Dendritic cell treated with granulocyte-macrophage colony-stimulating factor and Interleukin-4, amounts not matched to agents 40 ng/mL and 50 ng/mL, for 4 days (primary cell): ENCODE data around the gene GAB4.
"Not testable (repeated sequence)": the region's sequence is repeated elsewhere in the genome, so short reads cannot be mapped to it uniquely, and the experiment has no call there.

ENCODE experiments used
- H3K27ac Mint-ChIP-seq: one replicate; pipeline ENCODE4 v1.8.0; 2022; ENCODE audit warnings: mild to moderate bottlenecking, mixed read lengths
- H3K27me3 Mint-ChIP-seq: one replicate; pipeline ENCODE4 v1.8.0; 2022; ENCODE audit warnings: mild to moderate bottlenecking, mixed read lengths
- H3K36me3 Mint-ChIP-seq: one replicate; pipeline ENCODE4 v1.8.0; 2022; ENCODE audit warnings: low read depth, mixed read lengths
- H3K4me1 Mint-ChIP-seq: one replicate; pipeline ENCODE4 v1.8.0; 2022; ENCODE audit warnings: low read depth, mixed read lengths
- H3K4me3 Mint-ChIP-seq: one replicate; pipeline ENCODE4 v1.8.0; 2022; ENCODE audit warnings: mild to moderate bottlenecking, moderate library complexity, mixed read lengths
- H3K9me3 Mint-ChIP-seq: one replicate; pipeline ENCODE4 v1.8.0; 2022; ENCODE audit warnings: mixed read lengths
- intact Hi-C: fragments of 100-400 bp; cut with micrococcal nuclease; formaldehyde crosslinking; loops from one replicate; pipeline ENCODE4 v1.15.0; 2022

Gene GAB4

GRCh38 chr22:16959345-16959930 is 48.6 kb downstream of the GAB4 start:
- Mint-ChIP-seq H3K9me3 (no peaks in the 10 kb centered on the region), H3K27ac (no peak overlapping the region)
- intact Hi-C loops, result no loop called here

DNA sequence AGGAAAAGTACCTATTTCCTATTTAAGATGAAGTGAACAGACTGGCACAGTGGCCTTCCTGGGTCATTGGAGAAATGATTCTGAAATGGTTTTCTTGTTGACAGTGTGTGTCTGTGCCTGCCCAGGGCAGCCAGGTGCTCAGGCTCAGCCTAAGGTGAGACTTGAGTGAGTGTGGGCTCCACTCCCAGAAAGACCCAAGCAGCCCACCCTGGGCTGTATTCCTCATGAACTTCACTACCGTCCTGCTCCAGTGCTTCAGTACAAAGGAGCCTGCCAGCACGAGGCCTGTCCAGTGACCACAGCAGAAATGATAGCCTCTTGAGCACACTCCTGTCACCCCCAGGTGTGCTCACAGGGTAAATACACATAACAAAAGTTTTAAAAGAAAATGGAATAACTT is 49.5 kb downstream of the GAB4 start:
- Mint-ChIP-seq H3K36me3 (no peaks in the 10 kb centered on the region), H3K4me3 (no peak overlapping the region), H3K27me3 (no peaks in the 10 kb centered on the region), H3K4me1 (no peaks in the 10 kb centered on the region), H3K27ac (no peak overlapping the region), H3K9me3 (no peaks in the 10 kb centered on the region)
- intact Hi-C loops, result no loop called here

More at GRCh38 chr22:16959345-16959930, 48.6 kb downstream of the GAB4 start:
- Mint-ChIP-seq H3K4me3 (no peak overlapping the region), H3K27me3 (no peaks in the 10 kb centered on the region), H3K4me1 (no peaks in the 10 kb centered on the region), H3K36me3 (no peaks in the 10 kb centered on the region)

GRCh38 chr22:16957781-16958180 is 50.2 kb downstream of the GAB4 start:
- Mint-ChIP-seq H3K27ac (no peak overlapping the region), H3K36me3 (no peaks in the 10 kb centered on the region), H3K27me3 (no peaks in the 10 kb centered on the region), H3K9me3 (no peaks in the 10 kb centered on the region), H3K4me1 (no peaks in the 10 kb centered on the region), H3K4me3 (no peak overlapping the region)
- intact Hi-C loops, result no loop called here

DNA sequence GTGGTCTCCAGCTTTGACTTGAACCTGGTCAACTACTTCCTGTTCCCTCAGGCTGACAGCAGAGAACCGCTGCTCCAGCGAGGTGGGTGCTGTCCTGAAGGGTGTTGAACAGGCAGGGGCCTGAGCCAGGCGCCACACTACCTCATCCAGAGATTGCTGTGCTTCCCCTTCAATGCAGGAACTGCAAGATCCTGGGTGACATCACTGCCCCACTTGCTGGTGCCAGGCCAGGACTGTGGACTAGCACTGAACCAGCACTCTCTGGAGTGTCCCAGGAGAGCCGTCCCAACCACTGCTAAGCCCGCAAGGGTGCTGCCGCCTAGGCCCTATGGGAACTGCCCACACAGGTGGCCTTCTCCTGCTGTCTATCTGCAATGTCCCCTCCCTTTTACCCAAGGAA is 51.7 kb downstream of the GAB4 start:
- Mint-ChIP-seq H3K9me3 (no peaks in the 10 kb centered on the region), H3K4me1 (no peaks in the 10 kb centered on the region), H3K27ac (no peak overlapping the region), H3K4me3 (no peak overlapping the region), H3K27me3 (peaks cover 1% of the 10 kb centered on the region), H3K36me3 (no peaks in the 10 kb centered on the region)
- intact Hi-C loops, result no loop called here

GRCh38 chr22:16955678-16956210 is 52.3 kb downstream of the GAB4 start:
- H3K9me3 Mint-ChIP-seq, result no peaks in the 10 kb centered on the region
- no peaks in the 10 kb centered on the region for H3K36me3 Mint-ChIP-seq
- no peak overlapping the region for H3K4me3 Mint-ChIP-seq
- no peaks in the 10 kb centered on the region for H3K4me1 Mint-ChIP-seq
- intact Hi-C loops, result no loop called here
- peaks cover 1% of the 10 kb centered on the region for H3K27me3 Mint-ChIP-seq
- H3K27ac Mint-ChIP-seq, result no peak overlapping the region

DNA sequence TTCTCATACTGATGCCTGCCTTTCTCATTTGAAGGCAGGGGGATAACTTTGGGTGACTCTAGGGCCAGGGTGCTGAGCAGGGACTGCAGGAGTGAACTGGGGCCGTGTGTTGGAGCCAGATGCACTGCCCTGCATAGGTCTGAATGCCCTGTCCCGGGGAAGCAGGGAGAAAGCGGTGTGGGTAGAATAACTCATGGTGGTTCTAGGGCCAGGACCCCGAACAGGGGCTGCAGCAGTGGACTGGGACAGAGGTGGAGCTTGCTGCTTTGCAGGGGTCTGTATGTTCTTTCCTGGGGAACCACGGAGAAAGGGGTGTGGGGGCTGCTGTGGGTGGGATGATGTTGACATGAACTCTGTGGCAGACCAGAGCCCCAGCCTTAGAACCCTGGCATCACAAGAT is 52.9 kb downstream of the GAB4 start:
- H3K4me1 Mint-ChIP-seq, result no peaks in the 10 kb centered on the region
- no peaks in the 10 kb centered on the region for H3K36me3 Mint-ChIP-seq
- H3K9me3 Mint-ChIP-seq, result no peaks in the 10 kb centered on the region
- no peak overlapping the region for H3K4me3 Mint-ChIP-seq
- H3K27ac Mint-ChIP-seq, result no peak overlapping the region
- H3K27me3 Mint-ChIP-seq, result peaks cover 1% of the 10 kb centered on the region
- intact Hi-C loops, result no loop called here

DNA sequence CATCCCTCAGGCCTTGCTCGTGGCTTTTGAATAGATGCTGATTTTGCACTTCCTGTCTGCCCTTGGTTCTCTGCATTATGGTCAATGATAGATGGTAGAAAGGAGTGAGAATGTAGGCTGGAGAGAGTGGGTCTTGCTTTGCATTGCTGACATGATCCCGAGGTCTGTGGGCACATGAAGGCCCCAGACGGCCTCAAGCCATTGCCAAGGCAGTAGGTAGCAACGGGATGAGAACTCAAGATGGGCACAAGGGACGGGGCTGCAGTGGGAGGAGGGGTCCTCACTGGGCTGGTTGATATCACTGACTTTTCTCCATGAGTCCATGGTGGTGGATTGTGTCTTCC is 54.0 kb downstream of the GAB4 start:
- no peak overlapping the region for H3K27ac Mint-ChIP-seq
- H3K4me1 Mint-ChIP-seq, result no peaks in the 10 kb centered on the region
- no peaks in the 10 kb centered on the region for H3K36me3 Mint-ChIP-seq
- peaks cover 1% of the 10 kb centered on the region for H3K27me3 Mint-ChIP-seq
- no peaks in the 10 kb centered on the region for H3K9me3 Mint-ChIP-seq
- H3K4me3 Mint-ChIP-seq, result no peak overlapping the region
- intact Hi-C loops, result no loop called here

DNA sequence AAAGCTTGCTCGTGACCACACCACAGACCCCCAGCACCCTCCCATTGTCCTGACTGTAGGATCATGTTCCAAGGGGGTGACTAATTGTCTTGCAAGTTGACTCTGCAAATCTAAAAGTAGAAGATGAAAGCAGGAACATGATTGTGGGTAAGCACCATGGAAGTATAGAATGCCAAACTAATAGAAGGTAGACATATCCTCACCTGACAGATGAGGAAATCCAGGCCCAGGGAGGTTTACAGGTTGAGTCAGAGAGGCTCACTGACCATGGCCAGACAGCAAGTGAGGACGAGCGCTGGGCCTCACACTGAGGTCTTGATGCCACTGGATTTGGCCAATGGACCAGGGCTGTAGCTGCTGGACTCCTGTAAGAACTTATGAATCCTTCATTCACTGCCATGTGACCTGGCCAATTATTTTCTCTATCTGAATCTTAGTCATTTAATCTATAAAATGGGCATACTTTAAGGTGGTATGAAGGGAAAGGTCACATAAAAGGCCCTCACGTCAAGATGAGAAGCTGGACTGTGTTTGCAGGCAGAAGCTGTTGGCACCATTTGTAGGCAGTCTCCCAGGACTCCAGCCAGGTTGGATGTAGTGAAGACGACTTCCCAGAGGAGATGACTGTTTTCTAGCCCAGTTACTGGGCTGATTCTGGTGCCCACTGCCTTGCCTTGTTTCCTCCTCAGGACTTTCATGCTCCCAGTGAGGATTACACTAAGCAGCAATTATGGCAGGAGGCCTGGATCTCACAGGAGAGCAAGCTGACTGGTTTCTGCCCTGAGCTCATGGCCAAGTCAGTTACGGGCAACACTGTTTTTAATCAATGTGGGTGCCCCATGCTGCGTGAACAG is 54.6 kb downstream of the GAB4 start:
- H3K36me3 Mint-ChIP-seq, result no peaks in the 10 kb centered on the region
- no peak overlapping the region for H3K27ac Mint-ChIP-seq

DNA sequence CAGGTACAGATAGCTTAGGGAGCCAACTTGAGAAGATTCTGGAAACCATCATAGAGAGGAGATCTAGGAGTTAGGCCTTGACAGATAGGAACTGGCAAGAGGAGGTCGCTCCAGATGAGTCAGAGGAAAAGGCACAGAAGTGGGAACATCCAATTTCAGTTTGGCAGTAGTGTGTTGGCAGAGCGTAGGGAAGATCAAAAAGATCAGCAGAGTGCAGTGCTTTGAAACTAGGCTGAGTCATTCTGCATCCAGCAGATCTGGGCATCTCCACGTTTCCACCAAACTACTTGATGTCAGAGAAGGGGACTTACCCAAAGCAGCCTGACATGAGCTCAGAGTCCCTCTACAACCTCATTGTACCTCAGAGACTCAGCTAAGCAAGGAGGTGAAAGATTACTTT is 58.5 kb downstream of the GAB4 start:
- H3K27me3 Mint-ChIP-seq, result peaks cover 1% of the 10 kb centered on the region
- intact Hi-C loops, result no loop called here
- no peak overlapping the region for H3K4me3 Mint-ChIP-seq
- H3K9me3 Mint-ChIP-seq, result no peaks in the 10 kb centered on the region
- H3K4me1 Mint-ChIP-seq, result no peaks in the 10 kb centered on the region
- H3K27ac Mint-ChIP-seq, result no peak overlapping the region
- H3K36me3 Mint-ChIP-seq, result no peaks in the 10 kb centered on the region

More for the DNA sequence above, 54.6 kb downstream of the GAB4 start:
- Mint-ChIP-seq H3K4me3 (no peak overlapping the region), H3K9me3 (no peaks in the 10 kb centered on the region), H3K4me1 (no peaks in the 10 kb centered on the region), H3K27me3 (peaks cover 1% of the 10 kb centered on the region)
- intact Hi-C loops, result no loop called here

- no peak overlapping the region for H3K27ac Mint-ChIP-seq
- intact Hi-C loops, result no loop called here
- H3K9me3 Mint-ChIP-seq, result no peaks in the 10 kb centered on the region
- no peaks in the 10 kb centered on the region for H3K4me1 Mint-ChIP-seq
- H3K36me3 Mint-ChIP-seq, result no peaks in the 10 kb centered on the region
- H3K4me3 Mint-ChIP-seq, result no peak overlapping the region
- no peaks in the 10 kb centered on the region for H3K27me3 Mint-ChIP-seq
Measured at GRCh38 chr22:16937811-16938210, 70.2 kb downstream of the GAB4 start.

DNA sequence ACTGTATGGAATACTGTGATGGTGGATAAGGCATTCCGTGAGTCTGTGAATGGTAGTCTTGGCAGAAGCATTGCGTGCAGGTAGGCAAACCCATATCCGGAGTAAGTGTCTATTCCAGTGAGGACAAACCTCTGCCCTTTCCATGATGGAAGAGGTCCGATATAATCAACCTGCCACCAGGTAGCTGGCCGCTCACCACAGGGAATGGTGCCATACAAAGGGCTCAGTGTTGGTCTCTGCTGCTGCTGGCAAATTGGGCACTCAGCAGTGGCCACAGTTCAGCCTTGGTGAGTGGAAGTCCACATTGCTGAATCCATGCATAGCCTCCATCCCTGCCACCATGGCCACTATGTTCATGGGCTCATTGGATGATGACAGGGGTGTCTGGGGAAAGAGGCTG is 70.8 kb downstream of the GAB4 start:
- H3K4me1 Mint-ChIP-seq, H3K4me3 Mint-ChIP-seq, H3K27ac Mint-ChIP-seq, H3K9me3 Mint-ChIP-seq, H3K36me3 Mint-ChIP-seq, H3K27me3 Mint-ChIP-seq, intact Hi-C loops: not testable (repeated sequence)

DNA sequence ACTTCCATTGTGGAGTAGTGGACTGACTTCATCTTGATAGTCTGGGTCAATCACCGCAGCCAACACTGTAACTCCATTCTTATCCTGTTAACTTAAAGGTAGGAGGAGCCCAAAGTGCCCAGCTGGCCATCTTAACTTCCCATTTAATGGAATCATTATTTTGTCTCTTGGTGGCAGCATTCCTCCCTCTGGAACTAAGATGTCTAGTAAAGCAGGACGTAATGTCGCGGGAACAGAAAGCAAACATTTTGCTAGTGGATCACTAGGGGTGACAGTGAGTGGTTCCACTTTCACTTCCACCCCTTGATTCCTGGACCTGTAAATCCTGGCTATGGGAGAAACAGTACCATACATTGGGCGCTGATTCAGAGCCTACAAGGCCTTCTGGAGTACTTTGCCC is 71.4 kb downstream of the GAB4 start:
- Mint-ChIP-seq H3K36me3 (no peaks in the 10 kb centered on the region), H3K27me3 (peaks cover 1% of the 10 kb centered on the region), H3K27ac (no peak overlapping the region), H3K4me1 (no peaks in the 10 kb centered on the region), H3K4me3 (no peak overlapping the region), H3K9me3 (no peaks in the 10 kb centered on the region)
- intact Hi-C loops, result no loop called here

DNA sequence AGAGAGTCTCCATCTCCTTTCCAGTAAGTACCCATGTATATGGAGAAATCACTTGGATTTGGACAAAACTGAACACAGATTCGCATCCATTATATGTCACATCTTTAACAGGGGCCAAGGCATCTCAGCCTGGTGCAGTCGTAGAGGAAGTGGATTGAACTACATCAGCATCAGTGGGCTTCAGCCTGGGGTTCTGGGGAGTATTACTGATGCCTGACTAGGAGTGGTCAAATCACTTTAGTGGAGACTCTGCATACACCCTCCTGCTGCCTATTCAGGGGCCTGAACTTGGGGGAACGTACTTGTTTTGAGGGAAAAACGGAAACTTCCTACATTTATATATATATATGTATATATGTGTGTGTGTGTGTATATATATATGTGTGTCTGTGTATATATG is 72.8 kb downstream of the GAB4 start:
- H3K4me1 Mint-ChIP-seq, result no peaks in the 10 kb centered on the region
- no peaks in the 10 kb centered on the region for H3K9me3 Mint-ChIP-seq
- intact Hi-C loops, result no loop called here
- no peak overlapping the region for H3K27ac Mint-ChIP-seq
- no peak overlapping the region for H3K4me3 Mint-ChIP-seq
- no peaks in the 10 kb centered on the region for H3K36me3 Mint-ChIP-seq
- H3K27me3 Mint-ChIP-seq, result peaks cover 5% of the 10 kb centered on the region

- Mint-ChIP-seq H3K4me1 (no peaks in the 10 kb centered on the region), H3K27me3 (peaks cover 9% of the 10 kb centered on the region), H3K4me3 (no peak overlapping the region), H3K27ac (no peak overlapping the region), H3K9me3 (no peaks in the 10 kb centered on the region), H3K36me3 (no peaks in the 10 kb centered on the region)
- intact Hi-C loops, result no loop called here
Measured at GRCh38 chr22:16933291-16934282, 74.4 kb downstream of the GAB4 start.
